Right lobe of liver (tissue), 6 donors: ENCODE data around the gene PCYT1A. TPM values are rescaled to one million over a fixed set of nuclear protein-coding genes. Genes with fewer than 3 reads are reported as not detected.

Source experiments
- ATAC-seq, 4 donors: fragments of 200-7000 bp; cut with Tn5 transposase; one replicate each; pipeline ENCODE4 v1.9.1; 2020; ENCODE audit warnings: mild to moderate bottlenecking in 4 of 4, moderate library complexity in 4 of 4
- DNase-seq, 3 donors: peaks; one replicate each; pipeline ENCODE4 v3.0.0-alpha.2; 2020
- H3K27ac ChIP-seq, 3 donors: fragments of 200-600 bp; one replicate each; pipeline ENCODE4 v1.8.0; 2022
- H3K27me3 ChIP-seq, 2 donors: fragments of 200-600 bp; one replicate each; pipeline ENCODE4 v1.8.0; 2022
- H3K36me3 ChIP-seq, 4 donors: fragments of 200-600 bp; sonication (generic) in 1 of 4; one replicate each; pipeline versions ENCODE4 v1.5.1 to v1.8.0; 2017 to 2022; ENCODE audit warnings: control low read depth in 1 of 4
- H3K4me1 ChIP-seq, 4 donors: fragments of 200-600 bp; sonication (generic) in 1 of 4; one replicate each; pipeline versions ENCODE4 v1.5.1 to v1.8.0; 2017 to 2022; ENCODE audit warnings: control low read depth in 1 of 4
- H3K4me3 ChIP-seq, 3 donors: fragments of 200-600 bp; one replicate each; pipeline ENCODE4 v1.8.0; 2022
- H3K9me3 ChIP-seq, 4 donors: fragments of 200-600 bp; sonication (generic) in 1 of 4; one replicate each; pipeline versions ENCODE4 v1.5.1 to v1.8.0; 2017 to 2022; ENCODE audit warnings: control low read depth in 1 of 4
- POLR2A ChIP-seq: fragments of 450-650 bp; IDR thresholded peaks from one replicate; pipeline ENCODE4 v1.6.1; 2017; ENCODE audit warnings: antibody characterized with exemption, mild to moderate bottlenecking
- WGBS: methylation state at CpG from one replicate; pipeline ENCODE4 v1.1.6; 2018; ENCODE audit warnings: low coverage, low lambda C conversion rate; ENCODE audit not compliant: insufficient coverage; ENCODE audit errors: missing lambda C conversion rate; 5-methylcytosine and 5-hydroxymethylcytosine counted together
- intact Hi-C, 2 donors: fragments of 100-400 bp; cut with DNase I; formaldehyde crosslinking; loops; one replicate each; pipeline versions ENCODE4 v1.11.2 to v1.14.1; 2022
- total RNA-seq, 6 experiments: library from RNA; depleted of rRNA in 2 of 6; stranded (reverse); fragments of >200 nt in 2 of 6; fragmentation: NEBNext Ultra II Directional in 3 of 6; extraction: Animal tissue kit (Norgen Biotek cat#: 25700) in 3 of 6; gene quantifications; one replicate each; pipeline versions ENCODE4 v1.1.0 to v1.2.4, GENCODE V29; 2016 to 2023
- TF ChIP-seq, protein P1 (sequence below), 4 donors: fragments of 200-600 bp in 3 of 4; fragments of 450-650 bp in 1 of 4; IDR thresholded peaks; one replicate each; pipeline versions ENCODE4 v1.5.1 to v1.8.0; 2016 to 2022; ENCODE audit warnings: antibody characterized with exemption in 4 of 4, mild to moderate bottlenecking in 2 of 4
- donor health status: DM: no; HTN: yes; CAD: no.
- donor health status: DM: no; HTN: no; CAD: no.
- donor health status: DM: no; HTN: no; CAD: no.
- donor health status: DM: no; HTN: yes; CAD: no.
- donor health status: DM: no; HTN: yes; CAD: no.

The PCYT1A gene
- total RNA-seq, 6 experiments from 2014 or later: 20.8 to 43.2 (median 28.8) TPM

DNA sequence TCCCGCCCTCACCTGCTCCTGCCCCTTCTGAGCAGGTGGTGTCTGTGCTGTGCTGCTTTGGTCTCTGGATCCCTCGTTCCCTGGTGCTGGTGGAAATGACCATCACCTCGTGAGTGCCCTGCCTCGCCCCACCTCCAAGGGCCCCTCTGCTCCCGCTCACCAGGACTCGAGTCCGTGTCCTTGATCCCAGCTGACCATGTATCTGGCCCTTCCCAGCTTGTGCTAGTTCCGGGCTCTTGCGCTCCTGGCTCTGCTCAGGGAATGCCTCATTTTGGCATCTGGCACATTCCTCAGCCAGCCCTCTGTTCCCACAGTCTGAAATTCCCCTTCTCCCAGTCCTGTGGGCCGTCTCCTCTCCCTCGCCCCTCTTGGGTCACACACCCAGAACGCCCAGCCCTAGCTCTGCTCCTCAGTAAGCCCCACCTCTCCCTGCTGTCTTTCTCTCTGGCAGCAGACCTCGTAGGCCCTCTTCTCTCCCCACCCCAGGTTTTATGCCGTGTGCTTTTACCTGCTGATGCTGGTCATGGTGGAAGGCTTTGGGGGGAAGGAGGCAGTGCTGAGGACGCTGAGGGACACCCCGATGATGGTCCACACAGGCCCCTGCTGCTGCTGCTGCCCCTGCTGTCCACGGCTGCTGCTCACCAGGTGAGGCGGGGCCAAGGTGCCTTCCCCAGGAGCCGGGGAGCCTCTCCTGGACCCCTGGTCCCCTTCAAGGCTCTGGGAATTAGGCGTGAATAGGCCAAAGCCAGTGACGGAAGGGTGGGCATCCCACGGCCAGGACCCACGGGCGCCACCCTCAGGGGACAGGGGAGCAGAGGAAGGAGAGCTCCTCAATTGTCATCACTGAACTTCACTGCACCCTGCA is 59.7 kb downstream of the PCYT1A start:
- peaks cover 0 to 66% (median 18%) of the 10 kb centered on the region in 4 donors for H3K36me3 ChIP-seq
- no peak overlapping the region for H3K4me3 ChIP-seq
- no peaks in the 10 kb centered on the region for H3K9me3 ChIP-seq
- intact Hi-C loops: no loop called here
- H3K27ac ChIP-seq: no peak overlapping the region
- H3K27me3 ChIP-seq: no peaks in the 10 kb centered on the region
- no peaks in the 10 kb centered on the region for H3K4me1 ChIP-seq
- 54% methylated on average over 9 of the region's 24 CpGs for WGBS
- no peak for TF ChIP-seq POLR2A
- TF ChIP-seq, protein P1, sequence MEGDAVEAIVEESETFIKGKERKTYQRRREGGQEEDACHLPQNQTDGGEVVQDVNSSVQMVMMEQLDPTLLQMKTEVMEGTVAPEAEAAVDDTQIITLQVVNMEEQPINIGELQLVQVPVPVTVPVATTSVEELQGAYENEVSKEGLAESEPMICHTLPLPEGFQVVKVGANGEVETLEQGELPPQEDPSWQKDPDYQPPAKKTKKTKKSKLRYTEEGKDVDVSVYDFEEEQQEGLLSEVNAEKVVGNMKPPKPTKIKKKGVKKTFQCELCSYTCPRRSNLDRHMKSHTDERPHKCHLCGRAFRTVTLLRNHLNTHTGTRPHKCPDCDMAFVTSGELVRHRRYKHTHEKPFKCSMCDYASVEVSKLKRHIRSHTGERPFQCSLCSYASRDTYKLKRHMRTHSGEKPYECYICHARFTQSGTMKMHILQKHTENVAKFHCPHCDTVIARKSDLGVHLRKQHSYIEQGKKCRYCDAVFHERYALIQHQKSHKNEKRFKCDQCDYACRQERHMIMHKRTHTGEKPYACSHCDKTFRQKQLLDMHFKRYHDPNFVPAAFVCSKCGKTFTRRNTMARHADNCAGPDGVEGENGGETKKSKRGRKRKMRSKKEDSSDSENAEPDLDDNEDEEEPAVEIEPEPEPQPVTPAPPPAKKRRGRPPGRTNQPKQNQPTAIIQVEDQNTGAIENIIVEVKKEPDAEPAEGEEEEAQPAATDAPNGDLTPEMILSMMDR (IDR thresholded peaks at IDR 0.05): no peak
- peak in 2 of 4 donors; percentile 17 to 33 for ATAC-seq
- no peak for DNase-seq

DNA sequence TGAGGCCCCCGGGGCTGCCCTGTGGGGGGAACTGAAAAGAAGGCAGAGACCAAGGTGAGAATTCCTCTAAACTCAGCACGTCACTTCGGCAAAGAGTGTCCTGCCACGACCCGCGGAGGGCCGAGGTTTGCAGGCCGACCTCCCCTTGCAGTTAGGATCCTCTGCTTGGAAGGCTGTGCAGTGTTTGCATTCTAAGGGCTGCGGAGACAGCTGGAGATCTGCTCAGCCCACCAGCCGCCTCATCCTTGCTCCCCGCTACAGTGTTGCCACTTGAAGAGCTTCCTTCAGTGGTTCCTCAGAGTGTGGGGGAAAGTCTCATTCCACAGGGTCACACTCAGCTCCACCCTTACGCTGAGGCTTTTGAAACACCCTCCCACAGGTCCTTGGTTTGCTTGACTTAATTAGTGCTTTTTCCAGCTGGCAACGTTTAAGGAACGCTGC is 60.4 kb downstream of the PCYT1A start:
- 85% methylated on average over 9 of the region's 14 CpGs for WGBS
- no peak overlapping the region for H3K4me3 ChIP-seq
- H3K27ac ChIP-seq: no peak overlapping the region
- ATAC-seq (peak in 1 of 4 donors; percentile 14), DNase-seq (no peak)
- H3K36me3 ChIP-seq: peaks cover 0 to 59% (median 16%) of the 10 kb centered on the region in 4 donors
- no peaks in the 10 kb centered on the region for H3K27me3 ChIP-seq
- TF ChIP-seq, protein P1 (IDR thresholded peaks at IDR 0.05): no peak
- TF ChIP-seq POLR2A: no peak
- intact Hi-C loops: no loop called here
- no peaks in the 10 kb centered on the region for H3K4me1 ChIP-seq
- H3K9me3 ChIP-seq: no peaks in the 10 kb centered on the region

DNA sequence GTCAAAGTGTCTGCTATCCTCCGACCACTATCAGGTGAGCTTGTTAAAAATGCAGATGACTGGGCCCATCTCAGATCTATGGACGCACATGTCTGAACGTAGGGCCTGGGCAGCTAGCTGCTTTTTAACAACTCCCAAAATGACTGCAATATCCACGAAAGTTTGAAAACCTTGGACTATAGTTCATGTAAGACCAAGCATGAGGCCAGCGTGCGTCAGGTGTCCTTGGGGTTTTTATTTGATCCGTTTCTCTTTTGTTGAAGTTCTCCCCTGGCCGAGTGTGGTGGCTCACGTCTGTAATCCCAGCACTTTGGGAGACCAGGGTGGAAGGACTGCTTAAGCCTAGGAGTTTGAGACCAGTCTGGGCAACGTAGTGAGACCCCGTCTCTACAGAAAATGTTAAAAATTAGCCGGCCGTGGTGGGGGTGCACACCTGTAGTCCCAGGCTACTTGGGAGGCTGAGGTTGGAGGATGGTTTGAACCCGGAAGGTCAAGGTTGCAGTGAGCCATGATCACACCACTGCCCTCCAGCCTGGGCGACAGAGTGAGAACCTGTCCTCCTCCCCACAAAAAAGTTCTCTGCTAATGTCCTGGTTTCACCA is 61.7 kb downstream of the PCYT1A start:
- no peak for ATAC-seq
- TF ChIP-seq, protein P1 (IDR thresholded peaks at IDR 0.05): no peak
- no peak for TF ChIP-seq POLR2A
- DNase-seq: no peak
- WGBS: 82% methylated on average over 11 of the region's 15 CpGs
- H3K27ac ChIP-seq: no peak overlapping the region
- H3K27me3 ChIP-seq: no peaks in the 10 kb centered on the region
- H3K4me1 ChIP-seq: no peaks in the 10 kb centered on the region
- H3K9me3 ChIP-seq: no peaks in the 10 kb centered on the region
- peaks cover 0 to 47% (median 10%) of the 10 kb centered on the region in 4 donors for H3K36me3 ChIP-seq
- no peak overlapping the region for H3K4me3 ChIP-seq
- intact Hi-C loops: no loop called here

DNA sequence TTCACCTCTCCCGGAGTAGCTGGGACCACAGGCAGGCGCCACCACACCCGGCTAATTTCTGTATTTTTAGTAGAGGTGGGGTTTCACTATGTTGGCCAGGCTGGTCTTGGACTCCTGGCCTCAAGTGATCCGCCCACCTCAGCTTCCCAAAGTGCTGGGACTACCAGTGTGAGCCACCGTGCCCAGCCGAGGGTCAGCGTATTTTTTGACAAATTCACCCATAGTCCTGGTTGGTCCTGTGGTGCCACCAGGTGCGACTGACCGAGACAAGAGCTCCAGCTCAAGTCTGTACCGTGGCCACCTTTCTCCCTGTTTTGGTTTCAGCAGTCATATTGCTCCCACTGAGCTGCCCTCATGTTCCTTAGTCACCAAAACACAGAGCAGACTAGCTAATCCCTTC is 62.4 kb downstream of the PCYT1A start:
- no peaks in the 10 kb centered on the region for H3K27me3 ChIP-seq
- no peaks in the 10 kb centered on the region for H3K4me1 ChIP-seq
- peaks cover 0 to 40% (median 9%) of the 10 kb centered on the region in 4 donors for H3K36me3 ChIP-seq
- TF ChIP-seq, protein P1 (IDR thresholded peaks at IDR 0.05): no peak
- no peak for TF ChIP-seq POLR2A
- no peaks in the 10 kb centered on the region for H3K9me3 ChIP-seq
- 95% methylated on average over 4 of the region's 10 CpGs for WGBS
- intact Hi-C loops: no loop called here
- H3K27ac ChIP-seq: no peak overlapping the region
- DNase-seq: no peak
- no peak overlapping the region for H3K4me3 ChIP-seq
- ATAC-seq: no peak
